SK-N-SH treated with all-trans-retinoic acid at 6 μM for 48 hours (cell line): ENCODE data around the gene SEZ6L.
A peak's percentile ranks its signal among the peaks of the same experiment; 100 is the strongest.

Experiments used
- ATAC-seq: fragments of 200-7000 bp; cut with Tn5 transposase; 3 replicates; pipeline ENCODE4 v1.9.1; 2020; ENCODE audit warnings: mild to moderate bottlenecking, moderate library complexity
- ARNTL ChIP-seq: fragments of 450-650 bp; formaldehyde crosslinking; IDR thresholded peaks from 2 replicates; pipeline ENCODE4 v1.5.0; 2020; ENCODE audit warnings: low read depth, mild to moderate bottlenecking, moderate library complexity, borderline replicate concordance
- BACH2 ChIP-seq: fragments of 250-450 bp; sonication (Bioruptor Pico); IDR thresholded peaks from 2 replicates; pipeline ENCODE4 v1.9.0; 2021; ENCODE audit warnings: mild to moderate bottlenecking, borderline replicate concordance
- CSDC2 ChIP-seq: fragments of 250-450 bp; sonication (Bioruptor Pico); IDR thresholded peaks from 2 replicates; pipeline ENCODE4 v1.5.0; 2020; ENCODE audit warnings: mild to moderate bottlenecking, moderate library complexity
- ESRRG ChIP-seq: fragments of 250-450 bp; sonication (Bioruptor Pico); IDR thresholded peaks from 2 replicates; pipeline ENCODE4 v1.6.1; 2021; ENCODE audit warnings: mild to moderate bottlenecking
- GLIS3 ChIP-seq: fragments of 250-450 bp; sonication (Bioruptor Pico); IDR thresholded peaks from 2 replicates; pipeline ENCODE4 v1.5.0; 2020; ENCODE audit warnings: mild to moderate bottlenecking, moderate library complexity
- ISL1 ChIP-seq: fragments of 250-450 bp; sonication (Bioruptor Pico); IDR thresholded peaks from 2 replicates; pipeline ENCODE4 v2.1.2; 2022; ENCODE audit warnings: mild to moderate bottlenecking, moderate library complexity
- OSR1 ChIP-seq: fragments of 250-450 bp; sonication (Bioruptor Pico); IDR thresholded peaks from 2 replicates; pipeline ENCODE4 v1.8.0; 2022; ENCODE audit warnings: moderate library complexity, mild to moderate bottlenecking, inconsistent platforms
- PATZ1 ChIP-seq: fragments of 250-450 bp; sonication (Bioruptor Pico); IDR thresholded peaks from 2 replicates; pipeline ENCODE4 v1.8.0; 2020; ENCODE audit warnings: mild to moderate bottlenecking, moderate library complexity, borderline replicate concordance
- POU6F1 ChIP-seq: fragments of 250-450 bp; sonication (Bioruptor Pico); IDR thresholded peaks from 2 replicates; pipeline ENCODE4 v1.8.0; 2021; ENCODE audit warnings: low read depth, mild to moderate bottlenecking, moderate library complexity, borderline replicate concordance
- PPARA ChIP-seq: fragments of 250-450 bp; sonication (Bioruptor Pico); IDR thresholded peaks from 2 replicates; pipeline ENCODE4 v1.5.0; 2020; ENCODE audit warnings: mild to moderate bottlenecking, borderline replicate concordance
- SNAI2 ChIP-seq: fragments of 250-450 bp; sonication (Bioruptor Pico); IDR thresholded peaks from 2 replicates; pipeline ENCODE4 v1.5.0; 2020; ENCODE audit warnings: mild to moderate bottlenecking, moderate library complexity
- TOX ChIP-seq: fragments of 250-450 bp; sonication (Bioruptor Pico); IDR thresholded peaks from 2 replicates; pipeline ENCODE4 v1.8.0; 2021; ENCODE audit warnings: mild to moderate bottlenecking, moderate library complexity, borderline replicate concordance
- TSHZ2 ChIP-seq: fragments of 250-450 bp; sonication (Bioruptor Pico); IDR thresholded peaks from 2 replicates; pipeline ENCODE4 v1.5.0; 2020; ENCODE audit warnings: mild to moderate bottlenecking, moderate library complexity
- ZFP30 ChIP-seq: fragments of 450-650 bp; formaldehyde crosslinking; IDR thresholded peaks from 2 replicates; pipeline ENCODE4 v1.5.0; 2022; ENCODE audit warnings: mild to moderate bottlenecking, moderate library complexity
- ZNF565 ChIP-seq: fragments of 450-650 bp; formaldehyde crosslinking; conservative IDR thresholded peaks from 2 replicates; pipeline ENCODE4 v1.5.0; 2020; ENCODE audit warnings: low read depth, mild to moderate bottlenecking, moderate library complexity
- ZNF70 ChIP-seq: fragments of 450-650 bp; formaldehyde crosslinking; IDR thresholded peaks from 2 replicates; pipeline ENCODE4 v1.5.0; 2020; ENCODE audit warnings: mild to moderate bottlenecking, moderate library complexity
- ZNF8 ChIP-seq: fragments of 450-650 bp; formaldehyde crosslinking; IDR thresholded peaks from 2 replicates; pipeline ENCODE4 v1.5.0; 2020; ENCODE audit warnings: mild to moderate bottlenecking, moderate library complexity

The SEZ6L gene

GRCh38 chr22:26168939-26169314 lies 335 bp upstream of the SEZ6L start:
- peak; percentile 24; the same call in 1 of the 3 replicates for ATAC-seq
- TF ChIP-seq ZNF565 (CRISPR knock-in tag), result no peak
- TF ChIP-seq ZNF70 (CRISPR knock-in tag), result no peak

GRCh38 chr22:26170112-26170492 lies 840 bp downstream of the SEZ6L start:
- no peak for ATAC-seq
- TF ChIP-seq POU6F1 (no peak), ZNF8 (CRISPR knock-in tag) (no peak), GLIS3 (no peak), BACH2 (CRISPR knock-in tag) (no peak), TOX (no peak)

- no peak for ATAC-seq
- TF ChIP-seq TSHZ2 (CRISPR knock-in tag), result no peak
- TF ChIP-seq ZNF8 (CRISPR knock-in tag), result no peak
- TF ChIP-seq BACH2 (CRISPR knock-in tag), result no peak
- no peak for TF ChIP-seq PPARA (CRISPR knock-in tag)
- no peak for TF ChIP-seq ZFP30 (CRISPR knock-in tag)
- TF ChIP-seq OSR1 (CRISPR knock-in tag), result no peak
- TF ChIP-seq GLIS3, result no peak
- TF ChIP-seq TOX, result no peak
These were observed 1.7 kb downstream of the SEZ6L start for GRCh38 chr22:26170795-26171580.

- TF ChIP-seq CSDC2 (no peak), ARNTL (CRISPR knock-in tag) (no peak), SNAI2 (CRISPR knock-in tag) (no peak), ISL1 (no peak), OSR1 (CRISPR knock-in tag) (no peak), BACH2 (CRISPR knock-in tag) (no peak), GLIS3 (no peak), ESRRG (no peak), PATZ1 (CRISPR knock-in tag) (no peak), ZNF8 (CRISPR knock-in tag) (no peak), TSHZ2 (CRISPR knock-in tag) (no peak)
- peak; percentile 69; the same call in 2 of the 3 replicates for ATAC-seq
These were observed 3.2 kb downstream of the SEZ6L start for GRCh38 chr22:26172389-26172990.
